Coronary artery (tissue), 2 donors: ENCODE data around the gene RPL22L1.

Experiments used
- DNase-seq: peaks from one replicate; pipeline ENCODE4 v3.0.0-alpha.2; 2017; ENCODE audit warnings: low spot score
- H3K27ac ChIP-seq, 2 donors: fragments of 200-600 bp; sonication (generic); one replicate each; pipeline ENCODE4 v1.5.1; 2016 to 2019
- H3K4me3 ChIP-seq: fragments of 200-600 bp; sonication (generic); 2 replicates; pipeline ENCODE4 v1.5.1; 2016; ENCODE audit warnings: mild to moderate bottlenecking, moderate library complexity
- CTCF ChIP-seq: fragments of 200-600 bp; sonication (generic); IDR thresholded peaks from one replicate; pipeline ENCODE4 v1.5.1; 2019; ENCODE audit warnings: antibody characterized with exemption

Gene RPL22L1

GRCh38 chr3:170844377-170844776 is 25.6 kb downstream of the RPL22L1 start:
- no peak for TF ChIP-seq CTCF
- H3K4me3 ChIP-seq = no peak overlapping the region
- DNase-seq = no peak
- no peak overlapping the region for H3K27ac ChIP-seq

GRCh38 chr3:170840291-170840859 is 29.6 kb downstream of the RPL22L1 start:
- H3K4me3 ChIP-seq = no peak overlapping the region
- DNase-seq = no peak
- H3K27ac ChIP-seq = no peak overlapping the region
- no peak for TF ChIP-seq CTCF

GRCh38 chr3:170839518-170840100 is 30.4 kb downstream of the RPL22L1 start:
- DNase-seq = no peak
- no peak for TF ChIP-seq CTCF
- H3K4me3 ChIP-seq = no peak overlapping the region
- no peak overlapping the region for H3K27ac ChIP-seq

- H3K27ac ChIP-seq = no peak overlapping the region
- no peak for DNase-seq
- TF ChIP-seq CTCF = no peak
- H3K4me3 ChIP-seq = no peak overlapping the region
Measured at GRCh38 chr3:170836491-170836890, 33.5 kb downstream of the RPL22L1 start.

- no peak for TF ChIP-seq CTCF
- Histone ChIP-seq H3K27ac (no peak overlapping the region), H3K4me3 (no peak overlapping the region)
- no peak for DNase-seq
Measured at GRCh38 chr3:170835336-170835735, 34.7 kb downstream of the RPL22L1 start.

- no peak for TF ChIP-seq CTCF
- H3K27ac ChIP-seq = no peak overlapping the region
- DNase-seq = no peak
- H3K4me3 ChIP-seq = no peak overlapping the region
Measured at GRCh38 chr3:170830580-170830979, 39.4 kb downstream of the RPL22L1 start.

GRCh38 chr3:170829546-170830272 is 40.3 kb downstream of the RPL22L1 start:
- no peak overlapping the region for H3K27ac ChIP-seq
- DNase-seq = no peak
- TF ChIP-seq CTCF = no peak
- H3K4me3 ChIP-seq = no peak overlapping the region
